HG03108 (cell line): ENCODE results near the gene MAPKAP1.
"Not testable (repeated sequence)": the region's sequence is repeated elsewhere in the genome, so short reads cannot be mapped to it uniquely, and the experiment has no call there.

Experiments
- ATAC-seq: cut with Tn5 transposase; IDR thresholded peaks from one replicate; pipeline ENCODE4 v1.9.1; 2021; ENCODE audit warnings: moderate library complexity; ENCODE audit not compliant: unreplicated experiment

Gene MAPKAP1

GRCh38 chr9:125571824-125572223 lies 135.2 kb downstream of the MAPKAP1 start:
- ATAC-seq: not testable (repeated sequence)

GRCh38 chr9:125570246-125570645 lies 136.8 kb downstream of the MAPKAP1 start:
- ATAC-seq: no peak

GRCh38 chr9:125568621-125569020 lies 138.4 kb downstream of the MAPKAP1 start:
- no peak for ATAC-seq

- not testable (repeated sequence) for ATAC-seq
Measured at GRCh38 chr9:125566051-125566450, 141.0 kb downstream of the MAPKAP1 start.

GRCh38 chr9:125565126-125565525 lies 141.9 kb downstream of the MAPKAP1 start:
- no peak for ATAC-seq

GRCh38 chr9:125564631-125565030 lies 142.4 kb downstream of the MAPKAP1 start:
- ATAC-seq: no peak

GRCh38 chr9:125561509-125562148 lies 145.4 kb downstream of the MAPKAP1 start:
- ATAC-seq: no peak

- ATAC-seq: no peak
Measured at GRCh38 chr9:125559894-125560293, 147.1 kb downstream of the MAPKAP1 start.

GRCh38 chr9:125559194-125559593 lies 147.8 kb downstream of the MAPKAP1 start:
- no peak for ATAC-seq

- ATAC-seq: no peak
Measured at GRCh38 chr9:125558453-125559092, 148.4 kb downstream of the MAPKAP1 start.

- ATAC-seq: no peak
Measured at GRCh38 chr9:125556046-125556721, 150.8 kb downstream of the MAPKAP1 start.

- no peak for ATAC-seq
Measured at GRCh38 chr9:125554726-125555125, 152.3 kb downstream of the MAPKAP1 start.

GRCh38 chr9:125551781-125552180 lies 155.2 kb downstream of the MAPKAP1 start:
- no peak for ATAC-seq

GRCh38 chr9:125549891-125550885 lies 156.8 kb downstream of the MAPKAP1 start:
- ATAC-seq: no peak

GRCh38 chr9:125549465-125549871 lies 157.5 kb downstream of the MAPKAP1 start:
- ATAC-seq: no peak

GRCh38 chr9:125549039-125549438 lies 158.0 kb downstream of the MAPKAP1 start:
- no peak for ATAC-seq

- no peak for ATAC-seq
Measured at GRCh38 chr9:125548141-125548540, 158.9 kb downstream of the MAPKAP1 start.

GRCh38 chr9:125547368-125547767 lies 159.6 kb downstream of the MAPKAP1 start:
- no peak for ATAC-seq

GRCh38 chr9:125545845-125546244 lies 161.2 kb downstream of the MAPKAP1 start:
- no peak for ATAC-seq

GRCh38 chr9:125544988-125545651 lies 161.9 kb downstream of the MAPKAP1 start:
- ATAC-seq: no peak
